Kidney epithelial cell (primary cell): ENCODE results near the gene EML2. TPM values are rescaled to one million over a fixed set of nuclear protein-coding genes. Genes with fewer than 3 reads are reported as not detected.

Experiments used
- DNase-seq: peaks from one replicate; pipeline ENCODE4 v3.0.0-alpha.2; 2010; ENCODE audit warnings: low read depth
- H3K27me3 ChIP-seq: 2 replicates; pipeline ENCODE4 v1.6.0; 2011; ENCODE audit warnings: low read length; ENCODE audit not compliant: control insufficient read depth, insufficient read depth
- H3K36me3 ChIP-seq: 2 replicates; pipeline ENCODE4 v1.5.1; 2011; ENCODE audit warnings: low read length; ENCODE audit not compliant: control insufficient read depth, insufficient read depth
- H3K4me3 ChIP-seq: 2 replicates; pipeline ENCODE4 v1.5.1; 2011; ENCODE audit warnings: low read depth, mild to moderate bottlenecking, control low read depth, low read length
- CTCF ChIP-seq: IDR thresholded peaks from 2 replicates; pipeline ENCODE4 v1.5.1; 2011; ENCODE audit warnings: mild to moderate bottlenecking, moderate library complexity, low read length, control low read depth, inconsistent platforms; ENCODE audit not compliant: insufficient read depth, poor library complexity, severe bottlenecking
- total RNA-seq: library from RNA; depleted of rRNA; stranded (reverse); fragments of >200 nt; gene quantifications from 2 replicates; pipeline ENCODE4 v1.2.3, GENCODE V29; 2015

EML2 gene
- total RNA-seq, 1 donor from 2014 or later, result 30.7 TPM

DNA sequence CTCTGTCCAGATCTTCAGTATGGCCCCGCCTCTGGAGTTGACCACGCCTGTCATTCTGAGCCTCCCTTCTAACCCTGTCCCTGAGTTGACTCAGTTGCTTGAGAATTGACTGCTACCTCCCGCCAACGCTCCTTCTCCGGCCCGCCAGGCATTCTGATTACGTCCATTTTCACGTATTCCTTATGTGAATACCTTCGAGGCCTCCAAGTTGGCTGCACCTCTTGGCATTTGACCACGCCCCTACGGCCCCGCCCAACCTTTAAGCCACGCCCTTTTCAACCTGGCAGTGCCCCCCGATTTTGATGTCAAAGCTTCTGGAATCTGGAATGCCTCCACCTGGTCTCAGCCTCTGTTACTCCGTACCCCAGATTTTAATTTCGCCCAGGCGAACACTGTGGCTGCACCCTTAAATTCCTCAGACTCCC is 1.7 kb upstream of the EML2 start:
- no peaks in the 10 kb centered on the region for H3K36me3 ChIP-seq
- peaks cover 8% of the 10 kb centered on the region for H3K27me3 ChIP-seq
- no peak for DNase-seq
- no peak overlapping the region for H3K4me3 ChIP-seq
- no peak for TF ChIP-seq CTCF

DNA sequence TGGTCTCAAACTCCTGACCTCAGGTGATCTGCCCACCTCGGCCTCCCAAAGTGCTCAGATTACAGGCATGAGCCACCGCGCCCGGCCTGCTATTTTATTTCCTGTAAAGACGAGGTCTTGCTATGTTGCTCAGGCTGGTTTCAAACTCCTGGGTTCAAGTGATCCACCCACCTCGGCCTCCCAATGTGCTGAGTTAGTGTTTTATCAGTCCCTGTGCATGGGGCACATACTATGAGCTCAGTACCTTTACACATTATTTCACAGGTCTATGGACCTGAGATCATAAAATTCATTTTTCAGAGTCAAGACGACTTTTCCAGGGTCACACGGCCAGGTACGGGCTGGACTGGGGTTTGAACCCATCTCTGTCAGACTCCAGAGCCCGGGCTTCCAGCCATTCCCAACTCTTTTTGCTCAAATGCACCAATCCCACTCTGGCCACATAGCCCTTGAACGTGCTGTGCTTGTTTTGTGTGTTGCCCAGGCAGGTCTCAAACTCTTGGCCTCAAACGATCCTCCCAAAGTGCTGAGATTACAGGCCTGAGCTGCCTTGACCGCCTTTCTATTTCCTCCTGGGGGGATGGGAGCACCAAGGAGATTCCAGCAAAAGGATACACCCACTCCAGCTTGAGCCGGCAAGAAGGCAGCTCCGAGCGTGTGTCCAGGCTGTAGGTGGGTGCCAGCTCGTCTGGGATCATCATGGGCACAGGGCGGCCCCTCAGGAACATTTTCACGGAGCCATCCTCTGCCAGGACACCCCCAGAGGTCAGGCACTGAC is 1.1 kb downstream of the EML2 start:
- no peak for DNase-seq
- H3K36me3 ChIP-seq, result no peaks in the 10 kb centered on the region
- H3K27me3 ChIP-seq, result no peaks in the 10 kb centered on the region
- TF ChIP-seq CTCF, result no peak
- peak overlapping the region; percentile 66 for H3K4me3 ChIP-seq

- TF ChIP-seq CTCF, result no peak
- DNase-seq, result no peak
- Histone ChIP-seq H3K36me3 (no peaks in the 10 kb centered on the region), H3K27me3 (no peaks in the 10 kb centered on the region), H3K4me3 (no peak overlapping the region)
These were observed 2.3 kb downstream of the EML2 start for GRCh38 chr19:45636902-45637301.

DNA sequence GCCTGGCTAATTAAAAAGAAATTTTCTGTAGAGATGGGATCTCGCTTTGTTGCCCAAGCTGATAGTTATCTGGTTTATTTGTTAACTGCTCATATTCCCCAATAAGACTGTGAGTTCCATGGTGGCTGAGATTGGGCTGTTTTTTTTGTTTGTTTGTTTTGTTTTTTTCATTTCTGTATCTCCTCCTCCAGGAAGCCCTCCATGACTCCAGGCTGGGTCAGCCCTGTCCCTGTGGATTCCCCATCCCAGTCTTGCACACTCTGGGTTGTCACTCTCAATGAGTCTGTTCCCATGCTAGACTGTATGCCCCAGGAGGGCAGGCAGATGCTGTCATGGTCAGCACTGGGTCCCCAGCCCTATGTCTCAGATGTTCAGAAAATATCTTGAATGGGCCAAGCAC is 2.9 kb downstream of the EML2 start:
- H3K27me3 ChIP-seq, result no peaks in the 10 kb centered on the region
- no peaks in the 10 kb centered on the region for H3K36me3 ChIP-seq
- no peak overlapping the region for H3K4me3 ChIP-seq
- no peak for TF ChIP-seq CTCF
- DNase-seq, result no peak

DNA sequence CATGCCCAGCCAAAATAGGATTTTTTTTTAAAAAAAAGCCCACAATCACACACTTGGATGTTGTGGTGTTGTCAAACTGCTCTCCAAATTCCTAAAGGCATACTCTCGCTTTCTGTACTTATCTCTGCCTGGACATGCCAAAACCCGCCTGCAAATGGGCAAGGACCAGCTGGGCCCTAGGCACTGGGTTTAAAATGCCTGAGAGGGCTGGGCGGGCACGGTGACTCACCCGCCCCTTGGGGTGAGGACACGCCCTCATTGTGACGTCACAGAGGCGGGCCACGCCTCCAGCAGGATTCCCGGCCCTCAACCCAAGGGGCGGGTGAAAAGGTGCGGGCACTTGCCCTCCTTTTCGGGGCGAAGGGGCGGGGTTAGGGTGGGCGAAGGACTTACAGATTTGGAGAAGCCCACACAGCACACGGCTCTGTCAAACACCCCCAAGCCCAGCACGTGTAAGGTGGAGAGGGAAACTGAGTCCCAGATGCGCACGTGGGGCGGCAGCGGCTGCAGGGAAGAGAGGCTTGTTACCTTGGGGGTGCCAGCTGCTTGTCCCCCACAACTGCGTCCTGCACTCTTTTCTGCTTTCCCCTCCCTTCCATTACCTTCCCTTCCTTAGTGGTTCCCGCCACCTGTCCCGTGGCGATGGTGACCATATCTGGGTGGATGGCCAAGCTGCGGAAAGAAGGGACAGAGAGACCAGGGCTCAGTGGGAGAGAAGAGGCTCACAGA is 6.6 kb downstream of the EML2 start:
- no peaks in the 10 kb centered on the region for H3K27me3 ChIP-seq
- TF ChIP-seq CTCF, result no peak
- DNase-seq, result peak; percentile 65
- H3K36me3 ChIP-seq, result no peaks in the 10 kb centered on the region
- H3K4me3 ChIP-seq, result no peak overlapping the region
